ENCODE data around the gene RGS7. TPM values are rescaled to one million over a fixed set of nuclear protein-coding genes. Genes with fewer than 3 reads are reported as not detected.

The RGS7 gene
- total and polyA plus RNA-seq, 2 of the 8 experiments (the other 6 are each of a cell fraction or from before 2014, with no cell fraction given) = 1.6 to 3.0 TPM

DNA sequence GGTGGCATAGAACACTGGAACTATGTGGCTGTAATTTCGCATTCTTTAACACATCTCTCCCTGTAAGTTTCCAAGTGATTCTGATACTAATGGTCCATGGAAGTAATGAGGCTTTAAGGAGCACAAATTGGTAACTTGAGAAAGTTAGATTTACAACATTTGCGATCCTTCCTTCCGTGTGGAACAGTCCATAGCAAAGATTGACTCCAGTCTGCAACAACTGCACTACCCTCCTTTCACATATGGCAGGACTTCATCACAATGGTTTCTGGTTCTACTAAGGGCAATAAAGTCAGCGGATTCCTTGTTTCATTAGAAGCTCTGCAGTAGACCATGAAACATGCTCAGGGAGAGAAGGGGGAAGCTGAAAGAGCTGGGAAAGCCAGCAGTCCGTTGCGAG, 261.2 kb downstream of the RGS7 start:
- no peaks in the 10 kb centered on the region for H3K79me2 ChIP-seq (ENCODE audit: control insufficient read depth in 1 of 2, insufficient read depth in 2 of 2, low read length in 2 of 2)
- H4K20me1 ChIP-seq (replicated peaks in 1 of 2; ENCODE audit: control insufficient read depth in 1 of 2, insufficient read depth in 2 of 2, low read length in 2 of 2) = no peaks in the 10 kb centered on the region
- no peak overlapping the region for H3K18ac ChIP-seq (ENCODE audit: extremely low read depth, low read length)
- H2BK5ac ChIP-seq (ENCODE audit: low read depth, low read length) = no peak overlapping the region
- no peak overlapping the region for H3K14ac ChIP-seq (ENCODE audit: insufficient read length)
- H3K23me2 ChIP-seq (ENCODE audit: low read depth, low read length) = no peaks in the 10 kb centered on the region
- H4K91ac ChIP-seq (replicated peaks; ENCODE audit: insufficient read length, low read length) = no peak overlapping the region
- H3K4me1 ChIP-seq (replicated peaks in 1 of 4; ENCODE audit: control insufficient read depth in 3 of 4, insufficient read depth in 4 of 4, low read length in 3 of 4) = peaks cover 0 to 6% (median 3%) of the 10 kb centered on the region in 4 experiments; a peak in 3 of 7 replicates
- no peak overlapping the region for H3K9ac ChIP-seq (replicated peaks in 1 of 4; ENCODE audit: extremely low read depth in 1 of 4, low read depth in 3 of 4, low read length in 3 of 4)
- no peak overlapping the region for H2BK120ac ChIP-seq (replicated peaks; ENCODE audit: low read depth, low read length)
- H4K8ac ChIP-seq (ENCODE audit: extremely low read depth, insufficient read depth, low read length) = no peak overlapping the region
- FAIRE-seq = no peak
- CTCF ChIA-PET (ENCODE audit: partially characterized antibody) = interaction anchor here (0.9 to 1.7 kb wide), 7 partner anchors 10 to 408 kb away, joined by 3 to 9 read pairs (median 4); no protein-coding TSS in a partner anchor
- H2AFZ ChIP-seq (ENCODE audit: low read length) = no peak overlapping the region
- H3K27me3 ChIP-seq (replicated peaks in 1 of 4; ENCODE audit: control insufficient read depth in 3 of 4, extremely low read depth in 1 of 4, insufficient read depth in 3 of 4, low read length in 3 of 4) = no peaks in the 10 kb centered on the region
- H4K5ac ChIP-seq (ENCODE audit: insufficient read length, low read depth, low read length) = no peak overlapping the region
- H2BK15ac ChIP-seq (ENCODE audit: low read length) = no peak overlapping the region
- POLR2A ChIA-PET (ENCODE audit: partially characterized antibody) = no interaction called here
- H3K4me2 ChIP-seq (ENCODE audit: insufficient read depth in 1 of 2, low read depth in 2 of 2, low read length in 2 of 2) = no peak overlapping the region
- DNase-seq (ENCODE audit: low read depth in 1 of 2, low spot score in 2 of 2) = no peak
- WGBS, 2 experiments (ENCODE audit: extremely low coverage in 1 of 2, insufficient coverage in 1 of 2, insufficient read length in 1 of 2, insufficient replicate concordance in 2 of 2, low coverage in 1 of 2, low lambda C conversion rate in 2 of 2, missing lambda C conversion rate in 1 of 2) = 91% methylated on average over 6 of the region's 6 CpGs; no CpG with 5 or more reads in 1 of the 2 experiments
- no peaks in the 10 kb centered on the region for H3K9me3 ChIP-seq (ENCODE audit: insufficient read depth in 2 of 2, low read depth in 1 of 2, low read length in 1 of 2)
- H2BK12ac ChIP-seq (ENCODE audit: low read depth, low read length) = no peak overlapping the region
- H3K27ac ChIP-seq (ENCODE audit: low read depth, low read length) = no peak overlapping the region
- H2BK20ac ChIP-seq (ENCODE audit: low read length) = no peak overlapping the region
- no peaks in the 10 kb centered on the region for H3K79me1 ChIP-seq (ENCODE audit: low read depth, low read length)
- H3K23ac ChIP-seq (ENCODE audit: insufficient read length) = no peak overlapping the region
- H3K4ac ChIP-seq (replicated peaks; ENCODE audit: insufficient read length, low read depth, low read length) = no peak overlapping the region
- H3K36me3 ChIP-seq (ENCODE audit: control insufficient read depth in 2 of 4, insufficient read depth in 4 of 4, low read length in 3 of 4) = no peaks in the 10 kb centered on the region
- H2AK5ac ChIP-seq (ENCODE audit: low read depth, low read length) = no peak overlapping the region
- H3K56ac ChIP-seq (replicated peaks; ENCODE audit: insufficient read length, low read depth, low read length) = no peak overlapping the region
- H3K4me3 ChIP-seq (ENCODE audit: extremely low read depth in 1 of 4, insufficient read depth in 2 of 4, low read depth in 3 of 4, low read length in 4 of 4) = no peak overlapping the region
- TF ChIP-seq MAX (IDR thresholded peaks at IDR 0.05) = no peak
- no peak for TF ChIP-seq POLR2A (IDR thresholded peaks at IDR 0.05; ENCODE audit: control extremely low read depth in 1 of 2, low read depth in 2 of 2, low read length in 2 of 2)
- TF ChIP-seq SIX5 (IDR thresholded peaks at IDR 0.05; ENCODE audit: low read depth, low read length) = no peak
- TF ChIP-seq ATF2 (IDR thresholded peaks at IDR 0.05; ENCODE audit: low read length) = no peak
- no peak for TF ChIP-seq RBBP5 (IDR thresholded peaks at IDR 0.05; ENCODE audit: borderline replicate concordance, low read depth, low read length)
- TF ChIP-seq EP300 (IDR thresholded peaks at IDR 0.05; ENCODE audit: borderline replicate concordance in 1 of 2, low read depth in 2 of 2, low read length in 2 of 2) = no peak
- no peak for TF ChIP-seq PHF8 (conservative IDR thresholded peaks at IDR 0.05; ENCODE audit: low read depth, low read length)
- no peak for TF ChIP-seq EGR1 (IDR thresholded peaks at IDR 0.05; ENCODE audit: borderline replicate concordance, low read depth, low read length)
- TF ChIP-seq TEAD4 (IDR thresholded peaks at IDR 0.05; ENCODE audit: low read depth, low read length) = no peak
- no peak for TF ChIP-seq SRF (IDR thresholded peaks at IDR 0.05; ENCODE audit: low read depth, low read length)
- no peak for TF ChIP-seq GTF2F1 (IDR thresholded peaks at IDR 0.05; ENCODE audit: borderline replicate concordance, low read depth, low read length)
- TF ChIP-seq BRCA1 (IDR thresholded peaks at IDR 0.05; ENCODE audit: low read depth, low read length) = no peak
- TF ChIP-seq TCF12 (IDR thresholded peaks at IDR 0.05; ENCODE audit: low read depth, low read length) = no peak
